GM18858 (cell line): ENCODE data around the gene DLG1.
"Not testable (repeated sequence)": the region's sequence is repeated elsewhere in the genome, so short reads cannot be mapped to it uniquely, and the experiment has no call there.

Experiments
- ATAC-seq: cut with Tn5 transposase; IDR thresholded peaks from one replicate; pipeline ENCODE4 v1.9.1; 2021; ENCODE audit not compliant: unreplicated experiment

The DLG1 gene

DNA sequence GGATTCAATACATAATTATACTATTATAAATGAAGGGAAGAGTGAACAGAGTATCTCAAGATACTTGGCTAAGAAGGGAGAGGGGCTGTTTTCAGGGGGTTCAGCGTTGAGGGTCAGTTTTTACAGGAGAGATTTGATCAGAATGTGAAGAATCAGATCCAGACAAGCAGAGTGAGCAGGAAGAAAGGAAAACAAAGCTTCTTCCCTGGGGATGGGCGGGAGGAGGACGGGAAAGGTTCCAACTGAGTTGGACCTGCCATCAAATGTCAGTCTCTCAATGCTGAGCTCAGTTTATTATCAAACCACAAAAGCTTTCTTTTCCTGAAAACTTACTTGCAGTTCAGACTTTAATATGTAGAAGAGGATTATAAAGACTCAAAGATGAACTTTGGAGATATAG, 262.8 kb downstream of the DLG1 start:
- ATAC-seq: no peak

GRCh38 chr3:197034778-197035177, 263.6 kb downstream of the DLG1 start:
- not testable (repeated sequence) for ATAC-seq

DNA sequence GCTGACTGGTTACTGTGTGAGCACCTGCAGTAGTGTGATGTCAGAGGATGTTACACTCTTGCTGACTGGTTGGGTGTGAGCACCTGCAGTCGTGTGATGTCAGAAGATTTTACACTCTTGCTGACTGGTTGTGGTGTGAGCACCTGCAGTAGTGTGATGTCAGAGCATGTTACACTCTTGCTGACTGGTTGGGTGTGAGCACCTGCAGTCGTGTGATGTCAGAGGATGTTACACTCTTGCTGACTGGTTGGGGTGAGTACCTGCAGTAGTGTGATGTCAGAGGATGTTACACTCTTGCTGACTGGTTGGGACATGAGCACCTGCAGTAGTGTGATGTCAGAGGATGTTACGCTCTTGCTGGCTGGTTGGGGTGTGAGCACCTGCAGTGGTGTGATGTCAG, 264.6 kb downstream of the DLG1 start:
- not testable (repeated sequence) for ATAC-seq

GRCh38 chr3:197031315-197032285, 266.8 kb downstream of the DLG1 start:
- ATAC-seq: no peak

DNA sequence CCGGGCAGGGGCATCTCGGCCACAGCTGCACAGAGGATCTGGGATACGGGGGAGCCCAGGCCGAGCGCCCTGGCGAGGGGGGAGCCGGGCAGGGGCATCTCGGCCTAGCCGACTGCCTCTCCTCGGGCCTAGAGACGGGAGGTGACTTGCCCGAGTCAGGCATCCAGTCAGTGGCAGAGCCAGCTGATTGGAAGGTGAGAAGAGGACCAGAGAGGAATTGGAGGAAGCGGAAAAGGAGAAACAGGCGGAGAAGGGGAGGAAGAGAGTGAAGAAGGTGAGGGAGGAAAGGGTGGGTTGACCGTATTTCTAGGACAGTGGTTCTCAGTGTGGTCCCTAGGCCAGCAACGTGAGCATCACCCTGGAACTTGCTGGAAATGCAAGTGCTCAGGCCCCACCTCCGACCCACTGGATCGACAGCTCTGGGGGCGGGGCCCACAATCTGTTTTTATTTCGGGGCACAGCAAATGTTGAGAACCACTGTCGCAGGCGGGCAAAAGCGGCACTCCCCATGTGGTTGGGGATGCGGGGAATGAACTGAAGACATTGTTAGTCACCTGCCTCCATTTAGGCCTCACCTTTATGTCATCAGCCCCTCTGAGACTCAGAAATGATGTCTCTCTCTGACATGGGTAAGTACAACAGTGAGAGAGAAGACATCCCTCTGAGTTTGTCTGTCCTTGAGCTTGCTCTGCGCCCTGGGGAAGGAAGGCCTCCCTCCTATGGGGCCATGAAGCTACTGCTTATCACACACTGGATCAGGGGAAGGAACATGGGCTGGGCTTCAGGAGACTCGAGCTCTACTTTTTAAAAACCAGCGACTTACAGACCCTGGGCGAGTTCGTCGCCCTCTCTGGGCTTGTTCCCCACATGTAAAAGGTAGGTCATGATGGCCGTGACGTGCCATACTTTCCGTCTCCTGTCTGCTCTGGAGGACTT, 267.8 kb downstream of the DLG1 start:
- ATAC-seq: no peak

- ATAC-seq: peak; percentile 71
Observed at GRCh38 chr3:197029511-197030167, 268.8 kb downstream of the DLG1 start, which contains the start of gene MELTF. TSS of gene MELTF (minus strand) at chr3:197029817. CDS start at chr3:197029702, 115 bp downstream.

DNA sequence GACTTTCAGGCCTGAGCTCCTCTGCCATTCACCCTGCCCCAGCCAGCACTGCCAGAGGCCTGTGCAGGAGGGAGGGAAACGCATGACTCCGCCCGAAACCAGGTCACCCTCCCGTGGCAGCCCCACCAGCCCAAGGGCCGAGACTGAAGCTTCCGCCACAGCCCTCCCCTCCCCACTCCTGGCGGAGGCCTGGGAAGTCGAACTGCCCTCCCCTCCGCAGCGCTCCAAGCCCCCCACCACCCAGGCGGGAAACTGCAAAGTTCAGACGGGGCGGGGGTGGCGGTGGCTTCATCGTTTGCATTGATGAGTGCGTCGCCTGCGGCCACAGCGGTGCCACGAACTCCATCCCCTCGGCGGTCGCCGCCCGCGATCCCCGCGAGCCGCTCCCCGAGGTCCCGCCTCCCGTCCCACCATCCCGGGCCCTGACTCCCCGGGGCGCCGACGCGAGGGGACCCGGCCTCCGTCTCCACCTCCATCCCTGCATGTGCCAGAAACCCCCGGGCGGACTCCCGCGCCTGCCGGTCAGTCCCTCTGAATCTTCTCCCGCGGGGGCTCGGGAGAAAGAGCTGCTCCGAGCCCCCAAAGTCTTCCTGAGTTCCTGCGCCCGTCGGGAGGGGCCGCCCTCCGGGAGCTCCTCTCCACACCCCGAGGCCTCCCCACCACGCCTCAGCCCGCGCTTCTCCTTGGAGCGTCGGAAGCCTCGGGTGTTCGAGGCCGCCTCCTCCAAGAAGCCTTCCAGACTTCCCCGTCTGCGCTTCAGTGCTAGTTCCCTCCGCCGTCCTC, 269.5 kb downstream of the DLG1 start:
- ATAC-seq: no peak

DNA sequence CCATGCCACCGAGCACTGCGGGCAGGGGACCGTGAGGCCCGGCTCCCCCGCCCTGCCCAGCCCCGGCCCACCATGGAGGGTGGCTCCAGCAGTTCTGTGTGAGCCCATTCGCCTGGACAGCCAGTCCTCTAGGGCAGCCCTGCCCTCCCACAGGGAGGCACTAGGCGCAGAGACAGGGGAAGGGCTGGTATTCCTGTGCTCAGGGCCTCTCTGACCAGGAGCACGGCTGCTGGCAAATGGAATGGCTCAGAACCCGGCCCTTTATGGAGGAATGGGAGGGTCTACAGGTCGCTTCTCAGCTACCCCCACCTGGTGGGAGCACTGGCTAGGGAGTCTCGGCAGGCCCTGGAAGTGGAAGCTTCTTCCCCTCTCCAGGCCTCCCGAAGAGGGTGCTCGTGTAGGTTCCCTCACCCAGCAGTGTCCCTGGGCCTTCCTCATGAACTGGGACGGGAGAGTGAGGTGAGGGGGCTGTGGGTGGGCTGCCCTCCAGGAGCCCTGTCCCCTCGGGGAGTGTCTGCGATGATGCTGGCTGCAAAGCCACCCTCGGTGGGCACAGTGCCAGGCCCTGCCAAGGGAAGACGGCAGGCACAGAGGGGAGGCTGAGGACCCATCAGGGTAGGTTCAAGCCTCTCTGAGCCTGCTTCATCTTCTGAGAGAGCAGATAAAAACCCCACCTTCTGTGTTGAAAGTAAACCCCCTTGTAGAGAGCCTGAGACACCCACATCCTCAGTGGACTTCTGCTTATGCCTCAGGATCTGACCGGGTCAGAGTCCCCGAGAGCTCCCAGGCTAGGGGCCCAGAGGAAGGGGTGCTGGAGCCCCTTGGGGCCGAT, 270.3 kb downstream of the DLG1 start:
- no peak for ATAC-seq

GRCh38 chr3:197027151-197027895, 271.1 kb downstream of the DLG1 start:
- ATAC-seq: no peak

GRCh38 chr3:197026481-197026866, 271.9 kb downstream of the DLG1 start:
- ATAC-seq: no peak

DNA sequence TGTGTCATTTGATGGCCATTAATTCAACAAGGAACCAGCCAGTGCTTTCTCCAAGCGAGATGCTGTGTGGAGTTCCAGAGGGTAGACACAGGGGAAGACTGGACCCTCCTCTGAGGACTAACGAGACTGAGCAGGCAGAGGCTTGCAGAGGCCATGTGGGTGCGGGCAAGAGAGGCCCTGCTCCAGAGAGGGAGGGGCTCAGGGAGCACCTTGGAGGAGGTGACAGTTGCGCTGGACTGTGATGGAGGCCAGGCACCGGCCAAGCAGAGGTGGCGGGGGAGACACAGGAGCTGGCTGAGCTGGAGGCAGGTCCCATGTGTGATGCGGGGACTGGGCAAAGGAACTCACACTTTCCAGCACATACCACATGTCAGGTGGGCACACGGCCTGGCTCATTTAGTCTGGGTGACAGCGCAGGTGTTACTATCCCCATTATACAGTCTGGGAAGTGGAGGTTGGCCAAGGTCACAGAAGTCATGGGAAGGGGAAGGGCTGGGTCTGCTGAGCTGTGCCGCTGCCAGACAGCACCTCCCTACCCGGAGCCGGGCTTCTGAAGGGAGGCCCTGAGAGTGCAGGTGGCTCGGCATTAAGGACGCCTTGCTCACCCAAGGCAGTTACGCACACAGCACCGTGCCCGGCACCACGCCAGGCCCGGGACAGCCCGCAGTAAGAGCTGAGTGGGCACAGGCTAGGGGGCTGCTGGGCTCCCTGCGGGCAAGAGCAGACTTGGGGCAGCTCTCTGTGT, 272.5 kb downstream of the DLG1 start:
- no peak for ATAC-seq

DNA sequence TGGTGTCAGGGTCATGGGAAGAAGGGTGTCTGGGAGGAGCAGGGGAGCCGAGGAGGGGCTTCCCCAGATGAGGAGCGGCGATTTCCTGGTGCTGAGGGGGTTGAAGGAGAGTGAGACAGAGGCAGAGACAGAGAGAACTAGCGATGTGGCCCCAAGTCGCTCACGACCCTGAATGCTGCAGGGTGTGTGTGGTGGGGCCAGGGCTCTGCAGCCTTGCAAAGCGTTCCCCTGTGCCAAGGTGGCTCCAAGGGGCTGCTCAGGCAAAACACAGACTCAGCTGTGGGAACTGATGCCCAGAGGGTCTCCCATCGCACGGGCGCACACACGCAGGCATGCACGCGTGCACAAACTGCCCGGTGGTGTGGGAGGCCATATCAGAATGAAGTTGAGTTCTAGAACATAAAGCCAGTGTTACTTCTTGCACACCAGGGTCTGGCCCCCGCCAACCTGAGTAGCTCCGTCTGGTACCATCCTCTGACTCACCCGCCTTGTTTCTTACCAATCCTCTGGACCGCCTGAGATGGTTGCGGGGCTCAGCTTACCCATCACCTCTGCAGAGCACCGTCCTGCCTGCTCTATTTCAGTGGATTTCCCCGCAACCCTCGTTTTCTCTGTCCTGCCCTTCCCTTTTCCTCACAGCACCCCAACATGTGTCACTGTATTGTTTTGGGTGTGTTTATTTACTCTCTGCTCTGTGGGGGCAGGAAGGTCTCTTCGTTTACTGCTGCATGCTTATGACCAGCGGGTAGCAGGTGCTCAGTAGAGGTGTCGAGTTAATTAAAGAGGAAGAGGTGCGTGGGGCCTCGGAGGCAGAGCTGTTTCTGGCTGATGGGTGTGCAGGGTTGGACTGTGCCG, 273.3 kb downstream of the DLG1 start:
- no peak for ATAC-seq

GRCh38 chr3:197023998-197024651, 274.3 kb downstream of the DLG1 start:
- no peak for ATAC-seq

DNA sequence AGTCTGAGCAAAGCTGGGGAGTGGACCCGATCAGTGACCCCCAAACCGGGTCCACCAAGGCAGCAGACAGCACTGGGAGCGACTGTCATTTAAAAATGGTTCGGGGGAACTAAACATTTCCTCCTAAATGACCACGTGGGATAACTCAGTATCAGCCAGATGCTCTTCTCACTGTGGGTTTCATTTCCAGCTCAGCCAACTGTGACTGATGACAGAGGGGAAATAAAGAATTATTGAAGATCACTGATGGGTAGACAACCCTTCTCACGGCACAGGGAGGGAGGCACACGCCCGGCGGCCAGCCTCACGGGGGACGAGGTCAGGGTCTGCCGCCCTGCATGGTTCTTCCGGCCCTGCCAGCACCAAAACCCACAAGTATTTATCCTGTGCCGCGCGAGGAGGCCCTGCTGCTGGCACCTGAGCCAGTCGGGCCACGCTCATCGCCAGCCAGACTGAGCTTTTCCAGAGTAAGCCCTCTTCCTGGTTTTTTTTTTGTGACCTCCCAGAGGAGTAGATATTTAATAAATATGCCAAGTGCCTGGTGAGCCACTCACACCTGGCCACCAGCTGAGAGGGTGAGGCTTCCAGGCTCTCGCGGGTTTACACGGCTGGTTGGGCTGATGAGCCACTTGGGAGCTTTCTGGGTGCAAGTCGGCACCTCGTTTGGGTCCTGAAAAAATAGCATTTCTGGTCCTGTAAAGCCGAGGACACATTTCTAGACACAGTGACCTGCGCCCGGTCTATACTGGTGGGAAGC, 275.0 kb downstream of the DLG1 start:
- peak; percentile 30 for ATAC-seq

DNA sequence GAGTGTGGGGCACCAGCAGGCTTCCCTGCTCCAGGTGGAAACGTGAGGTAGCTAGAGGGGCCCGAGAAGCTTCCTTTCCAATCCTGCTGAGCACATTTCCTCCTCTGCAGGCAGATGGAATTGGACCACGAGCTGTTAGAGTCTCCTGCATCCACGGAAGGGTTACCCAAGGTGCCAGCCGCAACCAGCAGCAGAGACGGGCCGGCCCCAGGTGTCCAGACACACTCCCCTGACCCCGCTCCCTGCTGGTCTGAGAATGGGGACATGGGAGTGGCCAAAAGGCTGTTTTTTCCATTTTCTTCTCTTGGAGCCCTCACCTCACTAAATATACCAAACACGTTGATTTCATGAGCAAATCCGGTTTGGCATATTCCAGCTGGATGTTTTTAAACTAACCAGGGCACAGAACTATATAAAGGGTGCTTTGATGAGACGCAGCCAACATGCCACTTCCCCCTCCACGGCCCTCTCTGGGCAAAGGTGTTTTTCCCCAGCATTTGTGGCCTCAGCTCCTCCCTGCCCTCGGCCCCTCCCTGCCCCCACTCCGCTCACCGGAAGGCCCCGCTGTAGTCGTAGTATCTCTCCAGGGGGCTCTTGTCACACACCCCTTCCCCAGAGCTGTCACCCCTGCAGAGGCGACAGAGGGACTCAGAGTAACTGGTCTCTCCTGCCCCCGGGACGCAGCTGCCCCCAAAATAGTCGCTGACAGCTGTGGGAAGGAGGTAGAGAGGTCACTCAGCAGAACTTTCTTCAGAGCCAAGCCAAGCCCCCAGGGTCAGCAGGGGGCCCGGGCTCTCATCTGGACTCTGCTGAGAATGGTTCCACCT, 275.8 kb downstream of the DLG1 start:
- ATAC-seq: no peak
